PFSK-1 (cell line): Measurements from ENCODE around the gene MAPK1IP1L.

Experiments used
- FOXP2 ChIP-seq: optimal IDR thresholded peaks from 2 replicates; pipeline ENCODE3; 2011; ENCODE audit warnings: borderline replicate concordance, control low read depth, inconsistent platforms; ENCODE audit not compliant: insufficient read depth; ENCODE audit errors: extremely low read length, extremely low read depth
- POLR2AphosphoS5 ChIP-seq: IDR thresholded peaks from 2 replicates; pipeline ENCODE4 v1.6.1; 2012; ENCODE audit warnings: low read depth, mild to moderate bottlenecking, control low read depth, low read length, moderate library complexity
- TAF1 ChIP-seq: IDR thresholded peaks from 2 replicates; pipeline ENCODE4 v1.6.1; 2012; ENCODE audit warnings: low read length, control low read depth, borderline replicate concordance; ENCODE audit not compliant: insufficient read depth
- TF ChIP-seq, protein P1 (sequence below), 2 experiments: IDR thresholded peaks; 2 replicates each; pipeline versions ENCODE4 v1.6.1 to v1.8.0; 2011 to 2012; ENCODE audit warnings: low read depth in 2 of 2, low read length in 2 of 2, control low read depth in 1 of 2, inconsistent platforms in 1 of 2, mild to moderate bottlenecking in 1 of 2, moderate library complexity in 1 of 2; ENCODE audit not compliant: insufficient read depth in 1 of 2

DNA sequence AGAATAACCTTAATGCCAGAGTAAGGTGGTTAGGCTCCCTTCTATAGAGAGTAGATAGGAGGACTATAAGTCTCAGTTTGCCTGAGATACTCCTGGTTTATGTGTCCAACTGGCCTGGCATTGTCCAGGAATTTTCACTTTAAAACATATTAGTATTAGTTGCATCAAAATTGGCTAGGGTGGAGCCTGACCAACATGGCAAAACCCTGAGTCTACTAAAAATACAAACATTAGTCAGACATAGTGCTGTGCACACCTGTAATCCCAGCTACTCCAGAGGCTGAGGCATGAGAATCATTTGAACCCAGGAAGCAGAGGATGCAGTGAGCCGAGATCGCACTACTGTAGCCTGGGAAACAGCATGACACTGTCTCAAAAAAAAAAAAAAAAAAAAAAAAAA is 36.4 kb upstream of the MAPK1IP1L start:
- no peak for TF ChIP-seq POLR2AphosphoS5
- TF ChIP-seq, protein P1, sequence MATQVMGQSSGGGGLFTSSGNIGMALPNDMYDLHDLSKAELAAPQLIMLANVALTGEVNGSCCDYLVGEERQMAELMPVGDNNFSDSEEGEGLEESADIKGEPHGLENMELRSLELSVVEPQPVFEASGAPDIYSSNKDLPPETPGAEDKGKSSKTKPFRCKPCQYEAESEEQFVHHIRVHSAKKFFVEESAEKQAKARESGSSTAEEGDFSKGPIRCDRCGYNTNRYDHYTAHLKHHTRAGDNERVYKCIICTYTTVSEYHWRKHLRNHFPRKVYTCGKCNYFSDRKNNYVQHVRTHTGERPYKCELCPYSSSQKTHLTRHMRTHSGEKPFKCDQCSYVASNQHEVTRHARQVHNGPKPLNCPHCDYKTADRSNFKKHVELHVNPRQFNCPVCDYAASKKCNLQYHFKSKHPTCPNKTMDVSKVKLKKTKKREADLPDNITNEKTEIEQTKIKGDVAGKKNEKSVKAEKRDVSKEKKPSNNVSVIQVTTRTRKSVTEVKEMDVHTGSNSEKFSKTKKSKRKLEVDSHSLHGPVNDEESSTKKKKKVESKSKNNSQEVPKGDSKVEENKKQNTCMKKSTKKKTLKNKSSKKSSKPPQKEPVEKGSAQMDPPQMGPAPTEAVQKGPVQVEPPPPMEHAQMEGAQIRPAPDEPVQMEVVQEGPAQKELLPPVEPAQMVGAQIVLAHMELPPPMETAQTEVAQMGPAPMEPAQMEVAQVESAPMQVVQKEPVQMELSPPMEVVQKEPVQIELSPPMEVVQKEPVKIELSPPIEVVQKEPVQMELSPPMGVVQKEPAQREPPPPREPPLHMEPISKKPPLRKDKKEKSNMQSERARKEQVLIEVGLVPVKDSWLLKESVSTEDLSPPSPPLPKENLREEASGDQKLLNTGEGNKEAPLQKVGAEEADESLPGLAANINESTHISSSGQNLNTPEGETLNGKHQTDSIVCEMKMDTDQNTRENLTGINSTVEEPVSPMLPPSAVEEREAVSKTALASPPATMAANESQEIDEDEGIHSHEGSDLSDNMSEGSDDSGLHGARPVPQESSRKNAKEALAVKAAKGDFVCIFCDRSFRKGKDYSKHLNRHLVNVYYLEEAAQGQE (IDR thresholded peaks at IDR 0.05; ENCODE audit: insufficient read depth in 1 of 2, low read depth in 2 of 2, low read length in 2 of 2), result no peak
- TF ChIP-seq TAF1, result no peak
- no peak for TF ChIP-seq FOXP2
